ENCODE data around the gene NACC2.

Gene NACC2

GRCh38 chr9:136084063-136084944 lies 10.8 kb downstream of the NACC2 start:
- Histone ChIP-seq H3K4me3 (ENCODE audit: low read depth, low read length) (no peak overlapping the region), H2AFZ (ENCODE audit: low read length, unreplicated experiment) (no peak overlapping the region), H3K4me1 (ENCODE audit: control insufficient read depth, insufficient read depth, low read length, unreplicated experiment) (peaks cover 9% of the 10 kb centered on the region), H3K79me2 (ENCODE audit: control insufficient read depth, insufficient read depth, low read length, unreplicated experiment) (peaks cover 75% of the 10 kb centered on the region), H3K36me3 (ENCODE audit: insufficient read depth, low read length) (no peaks in the 10 kb centered on the region), H3K27ac (ENCODE audit: low read depth, low read length) (no peak overlapping the region), H3K27me3 (ENCODE audit: insufficient read depth, low read length) (no peaks in the 10 kb centered on the region)

DNA sequence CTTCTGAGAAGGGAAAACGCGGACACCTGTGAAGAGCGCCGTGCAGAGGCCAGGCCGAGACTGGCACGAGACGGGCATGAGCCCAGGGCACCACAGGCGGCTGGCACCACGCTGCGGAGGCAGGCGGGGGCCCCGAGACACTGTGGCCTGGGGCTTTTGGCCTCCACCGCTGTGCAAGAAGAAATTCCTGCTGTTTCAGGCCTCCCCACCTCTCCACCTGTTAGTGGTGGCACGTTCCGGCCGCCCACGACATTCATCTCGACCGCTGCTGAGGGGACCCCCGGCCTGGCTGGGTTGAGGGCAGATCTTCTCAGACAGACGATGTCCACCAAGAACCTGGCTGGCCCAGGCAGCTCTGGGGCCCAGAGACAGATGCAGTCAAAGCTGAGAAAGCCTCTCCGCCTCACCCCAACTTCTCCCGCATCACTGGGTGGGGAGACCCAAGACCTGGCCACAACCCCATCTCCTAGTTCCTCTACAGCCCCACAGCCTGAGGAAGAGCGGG lies 11.5 kb downstream of the NACC2 start:
- Histone ChIP-seq H3K27ac (ENCODE audit: low read depth, low read length) (no peak overlapping the region), H2AFZ (ENCODE audit: low read length, unreplicated experiment) (no peak overlapping the region), H3K4me1 (ENCODE audit: control insufficient read depth, insufficient read depth, low read length, unreplicated experiment) (peaks cover 11% of the 10 kb centered on the region), H3K27me3 (ENCODE audit: insufficient read depth, low read length) (no peaks in the 10 kb centered on the region), H3K4me3 (ENCODE audit: low read depth, low read length) (no peak overlapping the region), H3K79me2 (ENCODE audit: control insufficient read depth, insufficient read depth, low read length, unreplicated experiment) (peaks cover 68% of the 10 kb centered on the region), H3K36me3 (ENCODE audit: insufficient read depth, low read length) (no peaks in the 10 kb centered on the region)

- no peaks in the 10 kb centered on the region for H3K27me3 ChIP-seq (ENCODE audit: insufficient read depth, low read length)
Measured at GRCh38 chr9:136082496-136083361, 12.4 kb downstream of the NACC2 start.

GRCh38 chr9:136081826-136082495 lies 13.1 kb downstream of the NACC2 start:
- H3K4me3 ChIP-seq (ENCODE audit: low read depth, low read length) = no peak overlapping the region
- peaks cover 61% of the 10 kb centered on the region for H3K79me2 ChIP-seq (ENCODE audit: control insufficient read depth, insufficient read depth, low read length, unreplicated experiment)
- no peak overlapping the region for H2AFZ ChIP-seq (ENCODE audit: low read length, unreplicated experiment)
- H3K36me3 ChIP-seq (ENCODE audit: insufficient read depth, low read length) = no peaks in the 10 kb centered on the region
- no peak overlapping the region for H3K27ac ChIP-seq (ENCODE audit: low read depth, low read length)
- peaks cover 11% of the 10 kb centered on the region for H3K4me1 ChIP-seq (ENCODE audit: control insufficient read depth, insufficient read depth, low read length, unreplicated experiment)
- no peaks in the 10 kb centered on the region for H3K27me3 ChIP-seq (ENCODE audit: insufficient read depth, low read length)

More at GRCh38 chr9:136082496-136083361, 12.4 kb downstream of the NACC2 start:
- Histone ChIP-seq H3K4me3 (ENCODE audit: low read depth, low read length) (no peak overlapping the region), H3K79me2 (ENCODE audit: control insufficient read depth, insufficient read depth, low read length, unreplicated experiment) (peaks cover 66% of the 10 kb centered on the region), H3K4me1 (ENCODE audit: control insufficient read depth, insufficient read depth, low read length, unreplicated experiment) (peaks cover 11% of the 10 kb centered on the region), H2AFZ (ENCODE audit: low read length, unreplicated experiment) (no peak overlapping the region), H3K27ac (ENCODE audit: low read depth, low read length) (no peak overlapping the region), H3K36me3 (ENCODE audit: insufficient read depth, low read length) (no peaks in the 10 kb centered on the region)

DNA sequence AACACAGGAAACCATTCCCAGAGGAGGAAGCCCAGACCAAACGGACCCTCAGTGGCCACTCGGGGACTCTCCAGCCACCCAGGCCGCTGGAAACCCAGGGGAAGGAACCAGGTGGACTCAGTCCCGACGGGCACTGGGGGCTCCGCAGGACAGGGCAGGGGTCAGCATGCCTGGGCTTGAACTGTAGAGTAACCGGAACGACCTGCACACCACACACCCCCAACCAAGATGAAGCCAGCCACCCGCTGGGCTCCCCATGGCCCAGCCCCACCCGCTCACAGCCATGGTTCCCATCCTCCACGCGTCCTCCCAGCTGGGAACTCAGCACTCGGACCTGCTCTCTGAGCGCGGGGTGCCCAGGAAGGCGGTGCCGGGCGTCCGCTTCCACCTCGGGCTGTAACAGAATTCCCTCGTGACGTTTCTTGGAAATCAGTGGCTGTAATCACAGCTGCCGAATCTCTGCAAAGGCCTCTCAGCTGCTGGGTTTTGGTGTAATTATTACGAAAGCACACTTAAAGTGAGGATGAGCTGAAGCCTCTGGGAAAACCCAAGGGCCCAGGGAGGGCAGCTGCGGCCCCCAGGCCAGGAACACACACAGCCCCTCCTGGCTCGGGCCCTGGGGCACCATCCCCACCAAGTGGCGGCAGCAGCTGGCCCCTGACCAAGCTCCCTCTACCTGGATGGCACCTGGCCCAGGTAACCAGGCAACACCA lies 13.8 kb downstream of the NACC2 start:
- no peak overlapping the region for H2AFZ ChIP-seq (ENCODE audit: low read length, unreplicated experiment)
- H3K4me1 ChIP-seq (ENCODE audit: control insufficient read depth, insufficient read depth, low read length, unreplicated experiment) = peaks cover 11% of the 10 kb centered on the region
- no peak overlapping the region for H3K27ac ChIP-seq (ENCODE audit: low read depth, low read length)
- H3K4me3 ChIP-seq (ENCODE audit: low read depth, low read length) = no peak overlapping the region
- H3K27me3 ChIP-seq (ENCODE audit: insufficient read depth, low read length) = no peaks in the 10 kb centered on the region
- peaks cover 56% of the 10 kb centered on the region for H3K79me2 ChIP-seq (ENCODE audit: control insufficient read depth, insufficient read depth, low read length, unreplicated experiment)
- no peaks in the 10 kb centered on the region for H3K36me3 ChIP-seq (ENCODE audit: insufficient read depth, low read length)

GRCh38 chr9:136080716-136081112 lies 14.4 kb downstream of the NACC2 start:
- H3K27ac ChIP-seq (ENCODE audit: low read depth, low read length) = no peak overlapping the region
- H3K36me3 ChIP-seq (ENCODE audit: insufficient read depth, low read length) = no peaks in the 10 kb centered on the region
- H3K4me1 ChIP-seq (ENCODE audit: control insufficient read depth, insufficient read depth, low read length, unreplicated experiment) = peaks cover 11% of the 10 kb centered on the region
- H2AFZ ChIP-seq (ENCODE audit: low read length, unreplicated experiment) = no peak overlapping the region
- no peaks in the 10 kb centered on the region for H3K27me3 ChIP-seq (ENCODE audit: insufficient read depth, low read length)
- H3K4me3 ChIP-seq (ENCODE audit: low read depth, low read length) = no peak overlapping the region
- H3K79me2 ChIP-seq (ENCODE audit: control insufficient read depth, insufficient read depth, low read length, unreplicated experiment) = peaks cover 53% of the 10 kb centered on the region

- Histone ChIP-seq H3K27ac (ENCODE audit: low read depth, low read length) (no peak overlapping the region), H3K79me2 (ENCODE audit: control insufficient read depth, insufficient read depth, low read length, unreplicated experiment) (peaks cover 54% of the 10 kb centered on the region), H3K4me1 (ENCODE audit: control insufficient read depth, insufficient read depth, low read length, unreplicated experiment) (peaks cover 11% of the 10 kb centered on the region), H3K27me3 (ENCODE audit: insufficient read depth, low read length) (no peaks in the 10 kb centered on the region), H3K4me3 (ENCODE audit: low read depth, low read length) (no peak overlapping the region), H3K36me3 (ENCODE audit: insufficient read depth, low read length) (no peaks in the 10 kb centered on the region), H2AFZ (ENCODE audit: low read length, unreplicated experiment) (no peak overlapping the region)
Measured at GRCh38 chr9:136079916-136080246, 15.2 kb downstream of the NACC2 start.

GRCh38 chr9:136079211-136079915 lies 15.7 kb downstream of the NACC2 start:
- no peak overlapping the region for H2AFZ ChIP-seq (ENCODE audit: low read length, unreplicated experiment)
- H3K27ac ChIP-seq (ENCODE audit: low read depth, low read length) = no peak overlapping the region
- no peaks in the 10 kb centered on the region for H3K36me3 ChIP-seq (ENCODE audit: insufficient read depth, low read length)
- H3K4me1 ChIP-seq (ENCODE audit: control insufficient read depth, insufficient read depth, low read length, unreplicated experiment) = peaks cover 11% of the 10 kb centered on the region
- no peak overlapping the region for H3K4me3 ChIP-seq (ENCODE audit: low read depth, low read length)
- H3K79me2 ChIP-seq (ENCODE audit: control insufficient read depth, insufficient read depth, low read length, unreplicated experiment) = peaks cover 50% of the 10 kb centered on the region
- no peaks in the 10 kb centered on the region for H3K27me3 ChIP-seq (ENCODE audit: insufficient read depth, low read length)

DNA sequence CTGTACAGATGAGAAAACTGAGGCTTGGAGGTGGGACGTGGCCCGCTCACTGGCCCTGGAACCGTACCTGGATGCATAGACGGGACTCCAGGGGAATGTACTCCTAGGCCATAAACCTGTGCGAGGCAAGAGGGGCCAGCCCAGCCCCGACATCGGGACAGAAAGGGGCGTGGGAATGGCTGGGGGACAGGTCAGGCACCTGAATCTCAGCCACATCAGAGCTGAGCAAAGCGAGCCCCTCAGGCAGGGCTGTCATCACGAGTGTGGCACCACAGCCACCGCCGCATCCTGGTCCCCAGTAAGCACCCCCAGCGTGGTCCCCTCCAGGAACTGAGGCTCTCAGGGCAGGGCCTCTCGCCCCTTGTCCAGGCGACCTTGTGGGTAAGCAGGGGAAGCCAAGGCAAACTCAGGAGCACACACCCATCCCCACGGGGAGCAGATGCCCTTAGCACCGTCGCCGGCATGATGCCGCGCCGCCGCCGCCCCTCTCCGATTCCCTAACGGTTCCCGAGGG lies 16.5 kb downstream of the NACC2 start:
- H3K79me2 ChIP-seq (ENCODE audit: control insufficient read depth, insufficient read depth, low read length, unreplicated experiment) = peaks cover 47% of the 10 kb centered on the region
- H3K27me3 ChIP-seq (ENCODE audit: insufficient read depth, low read length) = no peaks in the 10 kb centered on the region
- H3K27ac ChIP-seq (ENCODE audit: low read depth, low read length) = no peak overlapping the region
- H3K36me3 ChIP-seq (ENCODE audit: insufficient read depth, low read length) = no peaks in the 10 kb centered on the region
- no peak overlapping the region for H2AFZ ChIP-seq (ENCODE audit: low read length, unreplicated experiment)
- peaks cover 11% of the 10 kb centered on the region for H3K4me1 ChIP-seq (ENCODE audit: control insufficient read depth, insufficient read depth, low read length, unreplicated experiment)
- H3K4me3 ChIP-seq (ENCODE audit: low read depth, low read length) = no peak overlapping the region
